Panc1 (cell line): ENCODE results near the gene FMO2. TPM values are rescaled to one million over a fixed set of nuclear protein-coding genes. Genes with fewer than 3 reads are reported as not detected.

ENCODE experiments used
- ATAC-seq: fragments of 200-7000 bp; cut with Tn5 transposase; 2 replicates; pipeline ENCODE4 v1.9.1; 2020; ENCODE audit warnings: mild to moderate bottlenecking, moderate library complexity
- BruUV-seq: library from RNA; stranded (reverse); fragments of 400-500 nt; replicated peaks from 2 replicates; lab custom pipeline; 2021; lab: Mats Ljungman, UMichigan
- CTCF ChIA-PET: fragments of 300-600 bp; sonication (Branson Sonifier 250); formaldehyde crosslinking; loops from one replicate; lab custom pipeline; 2022; ENCODE audit warnings: antibody characterized with exemption; lab: Charles Lee
- POLR2A ChIA-PET: fragments of 300-600 bp; sonication (Branson Sonifier 250); formaldehyde crosslinking; loops from one replicate; lab custom pipeline; 2022; ENCODE audit warnings: antibody characterized with exemption; lab: Charles Lee
- DNase-seq: peaks from one replicate; pipeline ENCODE4 v3.0.0-alpha.2; 2010; ENCODE audit warnings: low read depth, low spot score
- H3K27ac ChIP-seq: 2 replicates; pipeline ENCODE4 v1.5.1; 2011; ENCODE audit warnings: mild to moderate bottlenecking, low read length, inconsistent platforms
- H3K27me3 ChIP-seq: fragments of 200-500 bp; sonication (Bioruptor generic); 2 replicates; pipeline ENCODE4 v1.6.0; 2014; ENCODE audit warnings: low read length, inconsistent platforms; ENCODE audit not compliant: control insufficient read depth, insufficient read depth
- H3K36me3 ChIP-seq: fragments of 200-500 bp; sonication (Bioruptor generic); 2 replicates; pipeline ENCODE4 v1.5.1; 2014; ENCODE audit warnings: inconsistent platforms, mild to moderate bottlenecking, low read length, moderate library complexity; ENCODE audit not compliant: control insufficient read depth, insufficient read depth
- H3K4me1 ChIP-seq: 2 replicates; pipeline ENCODE4 v1.5.1; 2011; ENCODE audit warnings: inconsistent platforms, mild to moderate bottlenecking, low read length, moderate library complexity; ENCODE audit not compliant: control insufficient read depth, insufficient read depth
- H3K4me3 ChIP-seq, 2 experiments: 2 replicates each; pipeline ENCODE4 v1.5.1; 2011 to 2012; ENCODE audit warnings: low read depth in 2 of 2, low read length in 2 of 2, mild to moderate bottlenecking in 2 of 2, inconsistent platforms in 1 of 2, moderate library complexity in 1 of 2
- H3K9me3 ChIP-seq: fragments of 200-500 bp; sonication (Bioruptor generic); 2 replicates; pipeline ENCODE4 v1.5.1; 2014; ENCODE audit warnings: low read depth, mild to moderate bottlenecking, inconsistent platforms, low read length, moderate library complexity; ENCODE audit not compliant: control insufficient read depth, insufficient read depth
- POLR2AphosphoS5 ChIP-seq: IDR thresholded peaks from 2 replicates; pipeline ENCODE4 v1.6.1; 2012; ENCODE audit warnings: mild to moderate bottlenecking, low read depth, low read length, moderate library complexity
- SIN3A ChIP-seq: IDR thresholded peaks from 2 replicates; pipeline ENCODE4 v1.6.1; 2012; ENCODE audit warnings: low read depth, mild to moderate bottlenecking, low read length, moderate library complexity, borderline replicate concordance; ENCODE audit not compliant: insufficient read depth
- TCF7L2 ChIP-seq: IDR thresholded peaks from 2 replicates; pipeline ENCODE4 v1.6.1; 2011; ENCODE audit warnings: mild to moderate bottlenecking, low read depth, low read length, inconsistent platforms
- in situ Hi-C: cut with HindIII; loops from 2 replicates; pipeline ENCODE4 v1.10.0; 2016; ENCODE audit warnings: low sequenced_read_pairs, low pct_unique_long_range_greater_than_20kb
- intact Hi-C: fragments of 100-400 bp; cut with micrococcal nuclease; formaldehyde crosslinking; loops from one replicate; pipeline ENCODE4 v1.10.0; 2022; ENCODE audit not compliant: unreplicated experiment
- total RNA-seq: library from RNA; stranded (reverse); gene quantifications from one replicate; pipeline ENCODE4 v1.2.1, GENCODE V29; 2021; ENCODE audit not compliant: unreplicated experiment
- TF ChIP-seq, protein P1 (sequence below): fragments of 450-650 bp; IDR thresholded peaks from 2 replicates; pipeline ENCODE4 v1.5.1; 2017; ENCODE audit warnings: mild to moderate bottlenecking
- TF ChIP-seq, protein P2 (sequence below), 2 experiments: IDR thresholded peaks; 2 replicates each; pipeline ENCODE4 v1.6.1; 2011 to 2012; ENCODE audit warnings: low read depth in 2 of 2, control low read depth in 1 of 2, low read length in 1 of 2, mild to moderate bottlenecking in 1 of 2, moderate library complexity in 1 of 2; ENCODE audit not compliant: insufficient read depth in 1 of 2

FMO2 gene
- total RNA-seq, 1 experiment from 2014 or later, result 0.08 TPM

- H3K9me3 ChIP-seq, result no peaks in the 10 kb centered on the region
- intact Hi-C loops, result no loop called here
- no TSS peak for BruUV-seq
- POLR2A ChIA-PET, result no interaction called here
- no peaks in the 10 kb centered on the region for H3K27me3 ChIP-seq
- H3K36me3 ChIP-seq, result no peaks in the 10 kb centered on the region
- ATAC-seq (no peak), DNase-seq (no peak)
- H3K4me3 ChIP-seq, result no peak overlapping the region
- H3K4me1 ChIP-seq, result no peaks in the 10 kb centered on the region
- TF ChIP-seq TCF7L2 (no peak), SIN3A (no peak)
- no peak overlapping the region for H3K27ac ChIP-seq
- CTCF ChIA-PET, result no interaction called here
- in situ Hi-C loops, result no loop called here
Observed at GRCh38 chr1:171220081-171220420, 35.0 kb downstream of the FMO2 start.

DNA sequence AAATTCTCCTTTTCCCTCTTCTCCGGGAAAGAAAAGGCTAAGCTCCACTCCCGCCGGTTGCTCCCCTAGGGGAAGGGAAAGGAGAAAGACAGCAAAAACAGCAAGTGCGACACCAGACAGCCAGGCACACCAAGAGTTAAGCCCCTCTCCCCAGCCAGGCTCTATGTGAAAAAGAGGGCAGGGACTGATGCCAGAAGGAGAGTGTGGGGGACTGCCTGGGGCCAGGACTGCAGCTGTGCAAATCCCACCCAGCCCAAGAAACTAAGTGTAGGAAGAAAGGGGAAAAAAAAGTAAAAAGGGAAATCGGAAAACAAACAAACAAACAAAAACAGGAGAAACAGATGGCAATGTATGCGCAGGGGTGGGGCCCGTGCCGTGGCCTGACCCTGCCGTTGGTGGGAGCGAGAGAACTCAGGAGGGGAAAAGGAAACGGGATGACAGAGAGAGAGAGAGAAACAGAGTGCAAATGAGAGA lies 35.5 kb downstream of the FMO2 start:
- BruUV-seq, result no TSS peak
- DNase-seq, result no peak
- intact Hi-C loops (no loop called here), in situ Hi-C loops (no loop called here)
- Histone ChIP-seq H3K4me3 (no peak overlapping the region), H3K36me3 (no peaks in the 10 kb centered on the region), H3K27ac (no peak overlapping the region), H3K27me3 (no peaks in the 10 kb centered on the region), H3K4me1 (no peaks in the 10 kb centered on the region), H3K9me3 (no peaks in the 10 kb centered on the region)
- ChIA-PET POLR2A (no interaction called here), CTCF (no interaction called here)
- no peak for TF ChIP-seq TCF7L2
- TF ChIP-seq, protein P1, sequence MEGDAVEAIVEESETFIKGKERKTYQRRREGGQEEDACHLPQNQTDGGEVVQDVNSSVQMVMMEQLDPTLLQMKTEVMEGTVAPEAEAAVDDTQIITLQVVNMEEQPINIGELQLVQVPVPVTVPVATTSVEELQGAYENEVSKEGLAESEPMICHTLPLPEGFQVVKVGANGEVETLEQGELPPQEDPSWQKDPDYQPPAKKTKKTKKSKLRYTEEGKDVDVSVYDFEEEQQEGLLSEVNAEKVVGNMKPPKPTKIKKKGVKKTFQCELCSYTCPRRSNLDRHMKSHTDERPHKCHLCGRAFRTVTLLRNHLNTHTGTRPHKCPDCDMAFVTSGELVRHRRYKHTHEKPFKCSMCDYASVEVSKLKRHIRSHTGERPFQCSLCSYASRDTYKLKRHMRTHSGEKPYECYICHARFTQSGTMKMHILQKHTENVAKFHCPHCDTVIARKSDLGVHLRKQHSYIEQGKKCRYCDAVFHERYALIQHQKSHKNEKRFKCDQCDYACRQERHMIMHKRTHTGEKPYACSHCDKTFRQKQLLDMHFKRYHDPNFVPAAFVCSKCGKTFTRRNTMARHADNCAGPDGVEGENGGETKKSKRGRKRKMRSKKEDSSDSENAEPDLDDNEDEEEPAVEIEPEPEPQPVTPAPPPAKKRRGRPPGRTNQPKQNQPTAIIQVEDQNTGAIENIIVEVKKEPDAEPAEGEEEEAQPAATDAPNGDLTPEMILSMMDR, result no peak
- TF ChIP-seq POLR2AphosphoS5, result no peak
- TF ChIP-seq SIN3A, result no peak
- no peak for ATAC-seq

- Histone ChIP-seq H3K27me3 (no peaks in the 10 kb centered on the region), H3K4me1 (no peaks in the 10 kb centered on the region), H3K36me3 (no peaks in the 10 kb centered on the region), H3K27ac (no peak overlapping the region), H3K9me3 (no peaks in the 10 kb centered on the region), H3K4me3 (no peak overlapping the region)
- TF ChIP-seq TCF7L2 (no peak), SIN3A (no peak), POLR2AphosphoS5 (no peak)
- TF ChIP-seq, protein P1, result no peak
- TF ChIP-seq, protein P2, sequence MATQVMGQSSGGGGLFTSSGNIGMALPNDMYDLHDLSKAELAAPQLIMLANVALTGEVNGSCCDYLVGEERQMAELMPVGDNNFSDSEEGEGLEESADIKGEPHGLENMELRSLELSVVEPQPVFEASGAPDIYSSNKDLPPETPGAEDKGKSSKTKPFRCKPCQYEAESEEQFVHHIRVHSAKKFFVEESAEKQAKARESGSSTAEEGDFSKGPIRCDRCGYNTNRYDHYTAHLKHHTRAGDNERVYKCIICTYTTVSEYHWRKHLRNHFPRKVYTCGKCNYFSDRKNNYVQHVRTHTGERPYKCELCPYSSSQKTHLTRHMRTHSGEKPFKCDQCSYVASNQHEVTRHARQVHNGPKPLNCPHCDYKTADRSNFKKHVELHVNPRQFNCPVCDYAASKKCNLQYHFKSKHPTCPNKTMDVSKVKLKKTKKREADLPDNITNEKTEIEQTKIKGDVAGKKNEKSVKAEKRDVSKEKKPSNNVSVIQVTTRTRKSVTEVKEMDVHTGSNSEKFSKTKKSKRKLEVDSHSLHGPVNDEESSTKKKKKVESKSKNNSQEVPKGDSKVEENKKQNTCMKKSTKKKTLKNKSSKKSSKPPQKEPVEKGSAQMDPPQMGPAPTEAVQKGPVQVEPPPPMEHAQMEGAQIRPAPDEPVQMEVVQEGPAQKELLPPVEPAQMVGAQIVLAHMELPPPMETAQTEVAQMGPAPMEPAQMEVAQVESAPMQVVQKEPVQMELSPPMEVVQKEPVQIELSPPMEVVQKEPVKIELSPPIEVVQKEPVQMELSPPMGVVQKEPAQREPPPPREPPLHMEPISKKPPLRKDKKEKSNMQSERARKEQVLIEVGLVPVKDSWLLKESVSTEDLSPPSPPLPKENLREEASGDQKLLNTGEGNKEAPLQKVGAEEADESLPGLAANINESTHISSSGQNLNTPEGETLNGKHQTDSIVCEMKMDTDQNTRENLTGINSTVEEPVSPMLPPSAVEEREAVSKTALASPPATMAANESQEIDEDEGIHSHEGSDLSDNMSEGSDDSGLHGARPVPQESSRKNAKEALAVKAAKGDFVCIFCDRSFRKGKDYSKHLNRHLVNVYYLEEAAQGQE (IDR thresholded peaks at IDR 0.05; ENCODE audit: insufficient read depth in 1 of 2, low read depth in 2 of 2, low read length in 1 of 2), result no peak
- no peak for DNase-seq
- ChIA-PET CTCF (no interaction called here), POLR2A (no interaction called here)
- no TSS peak for BruUV-seq
- intact Hi-C loops, result no loop called here
- in situ Hi-C loops, result no loop called here
- no peak for ATAC-seq
Observed at GRCh38 chr1:171221665-171222591, 36.8 kb downstream of the FMO2 start.
